Common myeloid progenitor, CD34-positive (primary cell): Measurements from ENCODE around the gene PIAS1.
A peak's percentile ranks its signal among the peaks of the same experiment; 100 is the strongest.
"Not testable (repeated sequence)": the region's sequence is repeated elsewhere in the genome, so short reads cannot be mapped to it uniquely, and the experiment has no call there.

Experiments used
- CTCF ChIA-PET: fragments of 350-600 bp; sonication (Branson Sonifier 250); formaldehyde crosslinking; loops from one replicate; lab custom pipeline; 2021; ENCODE audit warnings: antibody characterized with exemption; lab: Charles Lee
- POLR2A ChIA-PET: fragments of 350-600 bp; sonication (Branson Sonifier 250); formaldehyde crosslinking; loops from one replicate; lab custom pipeline; 2021; ENCODE audit warnings: antibody characterized with exemption; lab: Charles Lee
- DNase-seq, 3 donors: peaks; one replicate each; pipeline versions ENCODE4 v3.0.0 to v3.0.0-alpha.2; 2013
- H3K27ac ChIP-seq, 2 experiments: 1 replicate in 1 of 2; 2 replicates in 1 of 2; pipeline ENCODE4 v1.7.0; 2013; ENCODE audit warnings: inconsistent platforms in 2 of 2, low read length in 2 of 2, mild to moderate bottlenecking in 2 of 2, low read depth in 1 of 2, moderate library complexity in 1 of 2; ENCODE audit not compliant: severe bottlenecking in 2 of 2, insufficient read depth in 1 of 2, poor library complexity in 1 of 2
- H3K27me3 ChIP-seq, 5 experiments: replicated peaks in 2 of 5; 1 replicate in 3 of 5; 2 replicates in 2 of 5; pipeline versions ENCODE4 v1.6.1 to v1.7.0; 2013; ENCODE audit warnings: low read length in 4 of 5, mild to moderate bottlenecking in 2 of 5, moderate library complexity in 2 of 5, inconsistent platforms in 1 of 5; ENCODE audit not compliant: insufficient read depth in 5 of 5, control insufficient read depth in 4 of 5
- H3K36me3 ChIP-seq, 4 experiments: 1 replicate in 2 of 4; 2 replicates in 2 of 4; pipeline versions ENCODE4 v1.6.1 to v1.7.0; 2013; ENCODE audit warnings: low read length in 3 of 4, control low read depth in 1 of 4, mild to moderate bottlenecking in 1 of 4; ENCODE audit not compliant: control insufficient read depth in 4 of 4, insufficient read depth in 4 of 4
- H3K4me1 ChIP-seq, 4 experiments: 1 replicate in 3 of 4; 2 replicates in 1 of 4; pipeline versions ENCODE4 v1.6.1 to v1.7.1; 2013; ENCODE audit warnings: low read length in 3 of 4, mild to moderate bottlenecking in 3 of 4, control low read depth in 1 of 4, inconsistent platforms in 1 of 4, moderate library complexity in 1 of 4; ENCODE audit not compliant: control insufficient read depth in 4 of 4, insufficient read depth in 4 of 4; ENCODE audit errors: control extremely low read depth in 1 of 4
- H3K4me3 ChIP-seq, 7 experiments: 1 replicate in 4 of 7; 2 replicates in 3 of 7; pipeline versions ENCODE4 v1.5.1 to v1.7.0; 2013; ENCODE audit warnings: mild to moderate bottlenecking in 7 of 7, low read length in 6 of 7, moderate library complexity in 6 of 7, inconsistent platforms in 2 of 7, low read depth in 2 of 7, control low read depth in 1 of 7; ENCODE audit not compliant: insufficient read depth in 4 of 7, control insufficient read depth in 1 of 7; ENCODE audit errors: extremely low read depth in 1 of 7
- H3K9me3 ChIP-seq, 5 experiments: 1 replicate in 4 of 5; 2 replicates in 1 of 5; pipeline versions ENCODE4 v1.6.1 to v1.7.1; 2013; ENCODE audit warnings: low read length in 4 of 5, mild to moderate bottlenecking in 2 of 5, inconsistent platforms in 1 of 5, low read depth in 1 of 5, moderate library complexity in 1 of 5; ENCODE audit not compliant: control insufficient read depth in 4 of 5, insufficient read depth in 2 of 5; ENCODE audit errors: control extremely low read depth in 1 of 5
- WGBS: methylation state at CpG from one replicate; pipeline ENCODE4 v1.1.5; 2013; ENCODE audit not compliant: insufficient coverage; 5-methylcytosine and 5-hydroxymethylcytosine counted together

PIAS1 gene

DNA sequence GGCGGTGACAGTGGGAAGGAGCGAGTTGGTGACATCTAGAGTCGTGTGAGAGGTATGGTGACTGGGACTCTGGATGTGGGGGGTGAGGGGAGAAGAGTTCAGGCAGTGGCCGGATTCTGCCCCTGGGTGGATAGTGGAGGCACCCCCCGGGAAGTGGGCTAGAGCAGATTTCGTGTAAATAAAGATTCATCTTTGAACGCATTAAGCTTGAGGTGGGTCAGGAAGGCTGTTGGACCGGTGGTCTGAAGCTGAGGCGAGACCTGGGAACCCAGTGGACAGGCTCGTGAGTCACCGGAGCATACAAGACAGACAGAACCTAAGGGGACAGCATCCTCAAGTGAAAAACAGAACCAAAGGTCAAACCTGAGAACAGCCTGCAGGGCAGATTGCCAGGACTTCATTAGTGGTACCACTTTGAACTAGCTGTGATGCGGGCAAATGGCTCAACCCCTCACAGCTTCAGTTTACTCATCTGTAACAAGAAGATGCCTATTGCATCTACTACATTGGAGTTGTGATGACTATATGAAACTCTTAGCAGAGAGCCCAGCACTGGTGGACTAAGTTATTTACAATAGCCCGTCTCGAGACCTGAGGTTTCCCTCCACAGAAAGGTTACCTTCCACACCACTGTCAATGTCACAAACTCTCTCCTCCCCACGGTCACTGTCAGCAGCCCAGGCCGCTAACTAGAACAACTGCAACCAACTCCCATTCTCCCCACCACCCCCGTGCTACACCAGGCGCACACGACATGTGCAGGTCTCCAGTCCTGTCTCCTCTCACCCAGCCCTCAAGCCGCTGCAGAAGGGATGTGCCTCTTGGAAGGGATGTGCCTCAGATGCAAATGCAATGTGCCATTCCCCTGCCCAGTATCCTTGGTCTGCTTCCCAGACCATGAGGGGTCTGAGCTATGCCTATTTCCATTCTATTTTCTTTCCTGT, 176.3 kb downstream of the PIAS1 start:
- POLR2A ChIA-PET: no interaction called here
- Histone ChIP-seq H3K27me3 (no peaks in the 10 kb centered on the region), H3K27ac (no peak overlapping the region), H3K9me3 (no peaks in the 10 kb centered on the region), H3K36me3 (no peaks in the 10 kb centered on the region), H3K4me3 (peak overlapping the region in 6 of 7 experiments; percentile 54 to 84 (median 80)), H3K4me1 (peaks cover 0 to 48% (median 26%) of the 10 kb centered on the region in 4 experiments)
- CTCF ChIA-PET: interaction anchor here (1.0 to 1.9 kb wide), 6 partner anchors 8 to 76 kb away, joined by 3 to 7 read pairs (median 4); no protein-coding TSS in a partner anchor
- 64% methylated on average over 20 of the region's 20 CpGs for WGBS
- DNase-seq: peak in 2 of 3 donors; percentile 44 to 52

DNA sequence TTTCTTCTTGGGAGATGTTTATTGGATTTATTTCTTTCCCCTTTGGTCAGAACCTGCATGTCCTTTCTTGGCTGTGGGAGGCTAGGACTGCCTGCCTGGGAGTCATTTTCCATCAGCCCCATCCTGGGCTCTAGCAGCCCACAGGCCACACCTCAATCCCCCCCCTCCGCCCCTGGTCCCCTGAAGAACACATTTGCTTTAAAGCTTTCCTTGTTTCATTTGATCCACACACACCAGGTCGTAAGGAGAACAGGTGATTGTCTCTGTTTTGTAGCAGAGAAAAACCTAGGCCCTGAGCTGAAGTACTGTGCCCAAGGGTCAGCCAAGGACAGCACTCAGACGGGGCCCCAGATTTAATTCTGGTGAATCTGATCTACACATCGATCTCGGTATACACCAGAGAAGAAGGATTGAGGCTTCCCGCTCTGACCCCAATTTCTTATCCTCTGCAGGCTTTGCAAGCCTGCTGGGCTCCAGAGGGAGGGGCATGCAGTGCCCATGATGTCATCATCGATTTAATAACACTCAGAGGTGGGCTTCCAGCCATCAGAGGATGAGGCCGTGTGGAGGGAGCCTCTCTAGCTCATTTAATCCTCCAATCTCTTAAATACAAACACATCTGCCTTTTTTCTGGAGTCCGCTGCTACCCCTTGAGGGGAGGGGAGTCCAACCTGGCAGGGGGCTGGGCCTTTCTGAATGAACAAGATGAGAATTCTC, 177.1 kb downstream of the PIAS1 start:
- H3K27me3 ChIP-seq: no peaks in the 10 kb centered on the region
- H3K4me1 ChIP-seq: peaks cover 0 to 46% (median 25%) of the 10 kb centered on the region in 4 experiments
- ChIA-PET CTCF (interaction anchor here (0.6 to 1.7 kb wide), 4 partner anchors 21 to 77 kb away, joined by 3 to 5 read pairs (median 4); no protein-coding TSS in a partner anchor), POLR2A (interaction anchor here (0.7 to 1.4 kb wide), 2 partner anchors 10 to 175 kb away, joined by 3 to 4 read pairs; no protein-coding TSS in a partner anchor)
- no peak overlapping the region for H3K27ac ChIP-seq
- H3K9me3 ChIP-seq: no peaks in the 10 kb centered on the region
- DNase-seq: no peak
- WGBS: 96% methylated on average over 6 of the region's 9 CpGs
- H3K4me3 ChIP-seq: no peak overlapping the region
- no peaks in the 10 kb centered on the region for H3K36me3 ChIP-seq

DNA sequence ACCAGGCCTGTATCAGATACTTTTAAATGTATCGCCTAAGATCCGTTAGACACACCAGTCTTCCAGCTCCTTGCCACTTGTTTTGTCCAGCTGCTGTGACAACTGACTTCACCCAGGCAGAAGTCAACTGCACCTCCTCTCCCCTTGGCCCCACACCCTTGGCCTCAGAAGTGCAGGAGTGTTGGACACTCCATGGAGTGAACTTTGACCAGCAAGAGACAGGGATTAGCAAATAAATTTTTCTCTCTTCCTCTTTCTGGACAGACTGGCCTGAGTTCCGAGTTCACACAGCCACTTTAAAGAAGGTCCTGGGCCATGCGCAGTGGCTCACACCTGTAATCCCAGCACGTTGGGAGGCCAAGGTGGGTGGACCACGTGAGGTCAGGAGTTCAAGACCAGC, 178.3 kb downstream of the PIAS1 start:
- Histone ChIP-seq H3K4me1 (peaks cover 0 to 43% (median 25%) of the 10 kb centered on the region in 4 experiments), H3K27me3 (no peaks in the 10 kb centered on the region), H3K27ac (no peak overlapping the region), H3K36me3 (no peaks in the 10 kb centered on the region), H3K9me3 (no peaks in the 10 kb centered on the region), H3K4me3 (no peak overlapping the region)
- DNase-seq: no peak
- 92% methylated on average over 6 of the region's 6 CpGs for WGBS
- ChIA-PET POLR2A (interaction anchor here (0.6 to 1.4 kb wide), 2 partner anchors 9 to 110 kb away, joined by 3 to 4 read pairs; no protein-coding TSS in a partner anchor), CTCF (interaction anchor here (1.1 to 2.2 kb wide), 3 partner anchors 9 to 38 kb away, joined by 4 to 9 read pairs (median 4); no protein-coding TSS in a partner anchor)

DNA sequence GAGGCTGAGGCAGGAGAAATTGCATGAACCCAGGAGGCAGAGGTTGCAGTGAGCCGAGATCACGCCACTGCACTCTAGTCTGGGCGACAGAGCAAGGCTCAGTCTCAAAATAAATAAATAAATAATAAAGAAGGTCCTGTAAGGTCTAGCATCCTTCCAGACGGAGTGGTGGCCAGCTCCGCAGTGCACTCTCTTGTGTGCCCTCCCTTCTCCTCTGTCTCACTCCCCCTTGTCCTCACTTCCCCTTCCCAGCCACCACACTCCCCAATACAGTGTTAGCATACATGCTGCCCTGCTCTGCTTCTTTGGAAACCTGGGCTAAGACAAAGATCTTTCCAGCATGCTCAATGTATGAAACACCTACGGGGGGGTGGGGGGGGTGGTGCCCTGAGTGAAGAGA, 178.8 kb downstream of the PIAS1 start:
- Histone ChIP-seq H3K9me3 (no peaks in the 10 kb centered on the region), H3K27ac (no peak overlapping the region), H3K4me1 (peaks cover 0 to 39% (median 23%) of the 10 kb centered on the region in 4 experiments), H3K4me3 (no peak overlapping the region), H3K36me3 (no peaks in the 10 kb centered on the region), H3K27me3 (no peaks in the 10 kb centered on the region)
- 47% methylated on average over 3 of the region's 6 CpGs for WGBS
- DNase-seq: peak in 2 of 3 donors; percentile 80 to 86
- ChIA-PET CTCF (interaction anchor here (1.1 to 2.2 kb wide), 3 partner anchors 9 to 38 kb away, joined by 4 to 9 read pairs (median 4); no protein-coding TSS in a partner anchor), POLR2A (no interaction called here)

DNA sequence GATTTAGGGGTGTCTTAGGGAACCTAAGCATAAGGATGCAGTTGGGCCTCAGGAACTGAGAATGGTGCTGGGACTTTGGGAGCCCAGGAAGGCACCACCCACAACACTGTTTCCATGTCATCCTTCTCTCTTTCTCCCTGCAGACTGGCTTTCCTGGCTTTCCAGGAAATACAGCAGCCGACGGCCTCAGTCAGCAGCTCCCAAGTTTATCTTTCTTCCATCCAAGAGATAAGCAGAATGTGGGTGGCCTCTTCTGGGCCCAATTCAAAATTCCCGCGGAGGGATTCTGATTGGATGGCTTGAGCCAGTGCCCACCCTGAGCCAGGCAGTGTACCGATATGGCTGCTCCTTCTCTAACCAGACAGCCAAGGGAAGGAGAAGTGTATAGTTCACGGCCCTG, 179.9 kb downstream of the PIAS1 start:
- DNase-seq: no peak
- Histone ChIP-seq H3K27me3 (no peaks in the 10 kb centered on the region), H3K4me3 (no peak overlapping the region), H3K27ac (no peak overlapping the region), H3K9me3 (no peaks in the 10 kb centered on the region), H3K36me3 (no peaks in the 10 kb centered on the region), H3K4me1 (peaks cover 0 to 27% (median 13%) of the 10 kb centered on the region in 4 experiments)
- ChIA-PET CTCF (interaction anchor here (1.0 to 2.2 kb wide), 2 partner anchors 17 to 18 kb away, joined by 3 to 9 read pairs; no protein-coding TSS in a partner anchor), POLR2A (no interaction called here)
- 83% methylated on average over 4 of the region's 6 CpGs for WGBS

DNA sequence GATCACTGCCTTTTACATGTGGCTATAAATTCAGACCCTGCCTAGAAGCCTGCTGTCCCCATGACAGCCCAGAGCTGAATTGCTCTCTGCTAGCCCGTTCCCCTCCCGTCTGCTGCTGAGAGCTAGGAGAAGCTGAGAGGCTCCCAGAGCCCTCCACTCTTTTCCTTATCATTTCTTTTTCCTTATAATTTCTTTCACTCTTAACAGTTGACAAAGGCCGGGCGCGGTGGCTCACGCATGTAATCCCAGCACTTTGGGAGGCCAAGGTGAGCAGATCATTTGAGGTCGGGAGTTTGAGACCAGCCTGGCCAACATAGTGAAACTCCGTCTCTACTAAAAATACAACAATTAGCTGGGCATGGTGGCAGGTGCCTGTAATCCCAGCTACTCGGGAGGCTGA, 180.4 kb downstream of the PIAS1 start:
- CTCF ChIA-PET: interaction anchor here (1.0 to 2.9 kb wide), 3 partner anchors 15 to 18 kb away, joined by 3 to 10 read pairs (median 3); no protein-coding TSS in a partner anchor
- H3K4me3 ChIP-seq, H3K27me3 ChIP-seq, POLR2A ChIA-PET, H3K27ac ChIP-seq, H3K9me3 ChIP-seq, DNase-seq, H3K36me3 ChIP-seq: not testable (repeated sequence)
- WGBS: 98% methylated on average over 6 of the region's 9 CpGs
- H3K4me1 ChIP-seq: peaks cover 0 to 27% (median 11%) of the 10 kb centered on the region in 4 experiments
